Activated naive CD8-positive, alpha-beta T cell treated with anti-CD3 and anti-CD28 coated beads, Interleukin-2, amount 50 U/mL, for 16 hours (primary cell): Measurements from ENCODE around the gene UBE2E2.
"Not testable (repeated sequence)": the region's sequence is repeated elsewhere in the genome, so short reads cannot be mapped to it uniquely, and the experiment has no call there.

Experiments used
- DNase-seq: peaks from one replicate; pipeline ENCODE4 v3.0.0-alpha.2; 2020; ENCODE audit warnings: low read depth, low spot score

UBE2E2 gene

GRCh38 chr3:23587513-23587912 lies 384.4 kb downstream of the UBE2E2 start:
- no peak for DNase-seq

DNA sequence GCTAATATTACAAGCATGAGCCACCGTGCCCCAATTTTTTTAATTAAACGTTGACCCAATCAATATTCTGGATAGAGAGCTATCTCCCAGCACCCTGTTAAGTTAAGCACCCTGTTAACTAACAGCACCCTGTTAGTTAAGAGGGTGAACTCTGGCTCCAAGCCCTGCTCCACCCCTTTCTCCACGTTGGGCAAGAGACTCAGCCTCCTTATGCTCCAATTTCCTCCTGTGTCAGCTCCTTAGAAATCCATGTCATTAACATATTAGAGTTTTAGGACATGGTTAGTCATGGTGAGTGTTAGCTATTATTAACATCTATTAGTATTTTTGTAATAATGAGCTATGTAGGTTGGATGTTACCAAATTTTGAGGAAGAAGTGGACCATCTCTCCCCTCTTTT lies 385.4 kb downstream of the UBE2E2 start:
- no peak for DNase-seq

DNA sequence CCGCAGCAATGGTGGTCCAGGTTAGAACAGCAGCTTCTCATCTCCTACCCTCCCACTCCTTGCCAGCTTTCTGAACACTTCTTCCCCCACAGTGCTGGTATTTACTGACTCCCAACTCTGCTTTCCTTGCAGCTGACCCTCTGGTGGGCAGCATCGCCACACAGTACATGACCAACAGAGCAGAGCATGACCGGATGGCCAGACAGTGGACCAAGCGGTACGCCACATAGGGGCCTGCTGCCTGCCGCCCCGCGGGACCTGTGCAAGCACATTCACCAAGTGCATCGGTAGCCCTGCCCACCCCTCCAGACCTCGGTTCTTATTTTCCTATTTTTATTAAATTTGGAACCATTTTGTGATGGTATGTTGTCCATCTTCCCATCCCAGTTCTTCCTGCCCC lies 386.5 kb downstream of the UBE2E2 start:
- no peak for DNase-seq

DNA sequence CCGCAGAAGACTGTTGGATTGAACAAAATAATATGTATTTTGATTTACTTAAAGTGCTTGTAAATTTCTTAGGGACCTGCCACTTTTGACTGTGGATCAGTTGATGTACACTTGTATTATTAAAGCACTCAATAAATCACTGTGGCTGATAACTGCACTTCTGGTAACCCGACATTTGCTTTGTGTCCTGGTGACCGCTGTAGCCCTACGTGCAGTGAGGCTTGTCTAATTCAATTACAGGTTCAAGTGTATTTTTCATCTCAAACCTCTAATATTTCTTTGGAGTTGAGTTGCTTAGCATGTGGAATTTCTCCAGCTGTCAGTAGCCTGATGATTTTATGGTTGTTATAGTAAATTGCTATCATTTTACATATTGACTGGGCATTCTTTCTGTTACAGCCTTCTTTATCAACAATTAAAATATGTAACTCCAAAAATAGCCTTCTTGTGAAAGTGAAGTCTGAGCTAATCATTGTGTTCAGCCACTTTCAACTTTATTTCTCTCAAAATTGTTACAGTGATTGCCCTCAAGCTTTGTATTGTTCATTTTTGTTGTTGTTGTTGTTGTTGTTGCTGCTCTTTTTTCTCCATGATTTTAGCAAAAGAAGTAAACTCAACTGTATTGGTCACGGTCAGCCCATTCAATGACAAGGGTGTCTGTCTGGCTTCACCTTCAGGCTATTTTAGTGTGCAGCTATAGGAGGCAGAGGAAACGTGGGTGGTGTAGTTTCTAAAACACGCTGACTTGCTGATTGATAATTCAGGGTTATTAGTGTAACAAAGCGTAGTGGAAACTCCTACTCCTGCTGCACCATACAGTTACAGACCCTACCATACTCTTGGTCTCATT lies 387.5 kb downstream of the UBE2E2 start:
- no peak for DNase-seq

DNA sequence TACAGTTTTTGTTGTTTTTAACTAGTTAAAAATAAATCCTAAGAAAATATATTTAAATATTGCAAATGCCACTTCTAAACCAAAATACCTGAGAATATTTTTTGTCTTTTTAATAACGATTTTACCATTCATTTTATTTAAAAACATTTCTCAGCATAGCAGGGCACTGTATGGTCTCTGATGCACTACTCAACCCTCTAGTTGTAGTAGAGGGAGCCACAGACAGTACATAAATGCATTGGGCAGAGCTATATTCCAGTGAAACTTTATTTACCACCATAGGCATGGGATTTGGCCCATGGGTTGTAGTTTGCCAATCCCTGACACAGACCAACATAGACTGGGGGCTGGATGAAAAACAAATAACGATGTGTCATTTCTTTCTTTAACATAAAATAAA lies 388.2 kb downstream of the UBE2E2 start:
- no peak for DNase-seq

DNA sequence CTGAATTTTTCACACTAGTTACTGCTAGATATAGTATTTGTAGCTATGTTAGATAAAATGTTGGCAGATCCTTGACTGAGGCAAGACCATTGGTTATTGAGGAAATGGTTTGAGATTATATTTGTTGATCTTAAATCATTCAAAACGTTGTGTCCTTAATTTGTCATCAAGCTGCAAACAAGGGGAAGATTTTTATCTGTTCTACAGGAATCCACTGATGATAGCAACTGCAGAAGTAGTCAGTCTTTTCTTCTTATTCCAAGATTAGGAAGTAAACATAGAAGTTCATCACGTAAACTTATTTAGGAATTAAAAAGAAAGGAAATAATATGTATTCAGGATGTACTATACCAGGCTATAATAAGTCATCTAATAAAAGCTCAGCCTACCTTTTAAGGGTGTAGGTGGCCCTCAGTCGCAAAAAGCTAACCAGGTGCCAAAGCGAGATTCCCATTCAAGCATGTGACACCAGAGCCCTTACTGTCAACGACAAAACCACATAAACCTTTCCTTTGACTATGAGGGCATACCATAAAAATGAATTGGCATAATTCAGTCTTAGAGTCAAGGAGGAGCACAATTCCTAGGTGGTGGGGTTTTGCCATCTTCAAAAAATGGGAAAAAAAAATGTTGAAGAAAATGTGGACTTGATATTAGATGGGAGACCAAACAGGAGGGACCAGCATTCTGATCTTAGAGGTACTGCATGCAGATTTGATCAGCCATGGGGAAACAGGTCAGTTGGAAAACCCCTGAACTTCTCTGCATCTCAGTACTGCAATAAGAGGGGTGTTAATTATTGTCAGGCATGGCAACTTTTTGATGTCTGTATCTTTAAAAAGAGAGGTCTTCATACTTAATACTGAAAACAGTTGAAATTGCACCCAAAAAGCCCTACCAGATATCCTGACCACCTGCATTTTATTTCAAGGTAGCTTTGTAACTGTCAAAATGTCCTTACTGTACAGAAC lies 390.1 kb downstream of the UBE2E2 start:
- DNase-seq, result no peak

GRCh38 chr3:23594066-23594465 lies 390.9 kb downstream of the UBE2E2 start:
- DNase-seq, result no peak

DNA sequence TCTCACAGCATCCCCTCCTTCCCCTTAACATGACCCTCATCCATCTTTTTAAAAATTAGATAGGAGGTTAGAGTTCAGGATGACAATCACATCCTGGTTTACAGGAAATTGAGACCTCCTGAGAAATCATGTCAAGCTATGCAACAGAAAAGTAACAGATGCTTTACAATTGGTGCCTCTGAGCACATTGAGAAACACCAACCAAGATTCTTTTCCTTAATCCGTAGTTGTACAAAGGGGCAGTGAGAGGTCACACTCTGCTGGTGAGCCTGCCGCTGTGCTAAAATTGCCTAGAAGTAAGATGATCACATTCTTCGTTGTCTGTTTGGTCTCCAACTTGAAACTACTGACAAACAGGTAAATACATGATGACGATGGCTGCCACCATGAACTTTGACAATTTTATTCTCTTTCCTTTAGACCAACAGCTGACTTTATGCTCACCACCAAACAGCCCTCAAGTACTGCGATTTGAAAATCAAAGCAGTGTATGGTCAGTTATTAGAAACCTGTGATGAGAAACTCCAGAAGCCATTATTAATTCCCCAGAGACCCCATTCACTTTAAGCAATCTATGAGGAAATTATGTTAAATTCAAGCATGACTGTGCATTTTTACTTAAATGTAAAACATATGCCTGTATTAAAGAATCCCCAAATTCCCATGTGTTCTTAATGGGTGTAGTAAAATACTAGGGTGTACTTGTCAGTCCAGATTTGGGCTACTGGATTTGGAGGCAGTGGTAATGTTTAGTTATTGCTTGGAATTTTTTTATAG lies 392.0 kb downstream of the UBE2E2 start:
- DNase-seq, result no peak

DNA sequence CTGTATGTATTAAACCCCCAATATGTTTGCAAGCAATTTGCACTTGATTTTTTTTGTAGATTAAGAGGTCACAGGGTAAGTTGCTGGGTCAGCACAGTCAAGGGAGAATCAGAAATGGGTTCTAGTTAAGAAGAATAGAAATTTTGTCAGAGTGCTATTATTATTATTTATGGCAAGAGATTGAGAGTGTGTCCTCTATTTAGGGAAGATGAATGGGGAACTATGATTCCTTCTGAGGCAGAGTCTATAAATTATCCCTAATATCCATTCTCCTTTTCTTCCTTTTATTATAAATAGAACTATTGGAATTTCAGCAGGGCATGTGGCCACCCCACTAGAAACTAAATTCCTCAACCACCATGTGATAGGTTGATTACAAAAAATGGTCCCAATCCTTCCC lies 392.7 kb downstream of the UBE2E2 start:
- no peak for DNase-seq

DNA sequence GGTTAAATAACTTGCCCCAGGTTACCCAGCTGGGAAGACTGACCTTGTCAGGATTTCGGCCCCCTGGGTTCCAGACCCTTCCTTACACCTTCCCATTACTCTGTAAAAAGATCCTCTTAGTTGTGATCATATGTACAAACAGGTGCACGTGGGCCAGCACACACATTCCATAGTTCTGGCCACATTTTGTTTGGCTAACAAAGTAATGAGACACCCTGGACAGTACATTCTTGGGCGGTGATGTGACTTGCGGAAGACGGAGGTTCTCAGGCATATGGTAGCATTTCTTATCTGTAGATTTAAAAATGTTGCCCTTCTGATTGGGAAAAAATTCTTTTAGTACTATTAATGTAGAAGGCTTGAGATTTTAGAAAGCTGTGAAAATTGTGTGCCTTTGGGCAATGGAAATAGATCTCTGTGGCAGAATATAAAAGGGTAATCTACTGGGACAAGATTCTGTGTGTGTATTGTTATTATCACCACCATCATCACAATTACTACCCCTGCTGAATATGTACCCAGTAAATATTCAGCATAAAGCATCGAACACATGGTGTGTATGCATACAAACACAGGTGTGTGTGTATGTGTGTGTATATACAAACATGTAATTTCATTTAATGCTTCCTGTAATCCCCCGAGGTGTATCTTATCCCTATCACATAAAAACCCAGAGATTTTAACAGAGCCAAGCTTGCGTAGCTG lies 397.2 kb downstream of the UBE2E2 start:
- DNase-seq, result no peak

GRCh38 chr3:23601091-23601822 lies 398.1 kb downstream of the UBE2E2 start:
- no peak for DNase-seq

GRCh38 chr3:23602971-23603370 lies 399.8 kb downstream of the UBE2E2 start:
- DNase-seq, result no peak

DNA sequence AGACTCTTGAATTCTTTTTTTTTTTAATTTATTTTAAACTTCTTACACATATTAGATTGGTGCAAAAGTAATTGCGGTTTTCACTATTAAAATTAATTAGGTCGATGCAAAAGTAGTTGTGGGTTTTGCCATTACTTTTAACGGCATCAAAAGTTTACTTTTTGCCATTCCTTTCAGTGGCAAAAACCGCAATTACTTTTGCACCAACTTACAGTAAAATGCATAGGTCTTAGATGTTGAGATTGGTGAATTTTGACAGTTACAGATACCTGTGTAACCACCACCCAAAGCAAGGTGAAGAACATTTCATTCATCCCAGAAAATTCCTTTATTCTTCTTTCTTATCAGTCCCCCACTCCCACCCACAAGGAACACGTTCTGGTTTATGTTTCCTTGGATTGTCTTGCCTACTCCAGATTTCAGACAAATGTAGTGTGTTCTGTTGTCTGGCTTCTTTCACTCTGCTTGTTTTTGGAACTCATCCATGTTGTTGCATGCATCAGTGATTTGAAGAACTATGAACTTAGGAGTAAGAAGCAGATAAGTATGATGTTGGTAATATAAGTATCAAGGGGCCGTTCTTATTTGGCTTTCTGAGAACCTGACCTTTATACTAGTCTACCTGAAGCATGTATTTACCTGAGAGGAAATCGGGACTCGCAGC lies 404.2 kb downstream of the UBE2E2 start:
- no peak for DNase-seq

- DNase-seq, result no peak
Measured at GRCh38 chr3:23608650-23609049, 405.5 kb downstream of the UBE2E2 start.

DNA sequence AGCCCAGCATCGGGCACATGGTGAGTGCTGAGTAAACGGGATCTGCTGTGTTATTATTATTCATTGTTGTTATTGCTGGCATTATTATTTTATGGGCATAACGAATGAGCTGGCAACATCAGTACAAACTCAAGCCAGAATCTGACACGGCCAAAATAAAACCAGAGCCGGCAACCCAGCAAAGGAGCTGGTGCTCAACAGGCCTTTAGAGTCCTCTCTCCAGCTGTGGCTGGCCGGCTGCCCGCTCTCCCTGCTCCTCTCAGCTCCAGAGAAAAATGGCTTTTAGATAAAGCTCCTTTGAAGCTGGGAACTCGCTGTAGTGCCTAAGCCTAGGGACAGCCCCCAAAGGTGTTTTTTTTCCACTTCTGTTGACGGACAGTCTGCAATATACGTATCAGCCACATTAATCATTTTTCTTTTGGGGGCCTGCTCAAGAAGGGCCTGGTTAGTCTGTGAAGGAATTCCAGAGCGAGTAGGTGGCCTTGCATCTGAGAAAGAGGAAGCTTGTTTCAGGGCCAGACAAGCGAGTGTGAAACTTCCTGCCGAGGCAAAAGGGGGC lies 408.7 kb downstream of the UBE2E2 start:
- no peak for DNase-seq

GRCh38 chr3:23612296-23612891 lies 409.3 kb downstream of the UBE2E2 start:
- no peak for DNase-seq

DNA sequence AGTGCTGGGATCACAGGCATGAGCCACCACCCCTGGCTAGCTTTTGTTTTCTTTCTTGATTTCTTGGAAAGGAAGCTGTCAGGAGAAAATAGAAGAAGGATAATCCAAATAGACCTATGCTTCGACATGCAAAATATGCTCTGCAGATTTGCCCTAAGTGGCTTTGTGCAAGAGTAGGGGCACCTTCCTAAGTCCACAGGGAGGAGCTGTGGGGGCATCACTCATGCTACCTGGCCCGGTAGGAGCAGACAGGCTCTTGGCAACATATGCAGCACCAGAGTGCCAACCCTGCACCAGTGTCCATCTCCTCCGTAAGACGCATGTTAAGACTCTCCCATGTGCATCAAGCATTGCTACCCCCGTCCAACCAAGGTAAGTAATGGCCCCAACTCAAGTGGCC lies 411.9 kb downstream of the UBE2E2 start:
- no peak for DNase-seq

- DNase-seq, result not testable (repeated sequence)
Measured at GRCh38 chr3:23618475-23618874, 415.3 kb downstream of the UBE2E2 start.
